Measurements from ENCODE around the gene AKAP8.

Gene AKAP8

GRCh38 chr19:15424121-15424520, 44.5 kb upstream of the AKAP8 start:
- TF ChIP-seq CTCF (conservative IDR thresholded peaks at IDR 0.05; ENCODE audit: low read depth, low read length), result no peak
- DNase-seq (ENCODE audit: low read depth), result no peak
- H3K4me3 ChIP-seq (ENCODE audit: low read depth, low read length), result no peak overlapping the region

- TF ChIP-seq CTCF (conservative IDR thresholded peaks at IDR 0.05; ENCODE audit: low read depth, low read length), result no peak
These were observed 43.5 kb upstream of the AKAP8 start for GRCh38 chr19:15423130-15423529.

DNA sequence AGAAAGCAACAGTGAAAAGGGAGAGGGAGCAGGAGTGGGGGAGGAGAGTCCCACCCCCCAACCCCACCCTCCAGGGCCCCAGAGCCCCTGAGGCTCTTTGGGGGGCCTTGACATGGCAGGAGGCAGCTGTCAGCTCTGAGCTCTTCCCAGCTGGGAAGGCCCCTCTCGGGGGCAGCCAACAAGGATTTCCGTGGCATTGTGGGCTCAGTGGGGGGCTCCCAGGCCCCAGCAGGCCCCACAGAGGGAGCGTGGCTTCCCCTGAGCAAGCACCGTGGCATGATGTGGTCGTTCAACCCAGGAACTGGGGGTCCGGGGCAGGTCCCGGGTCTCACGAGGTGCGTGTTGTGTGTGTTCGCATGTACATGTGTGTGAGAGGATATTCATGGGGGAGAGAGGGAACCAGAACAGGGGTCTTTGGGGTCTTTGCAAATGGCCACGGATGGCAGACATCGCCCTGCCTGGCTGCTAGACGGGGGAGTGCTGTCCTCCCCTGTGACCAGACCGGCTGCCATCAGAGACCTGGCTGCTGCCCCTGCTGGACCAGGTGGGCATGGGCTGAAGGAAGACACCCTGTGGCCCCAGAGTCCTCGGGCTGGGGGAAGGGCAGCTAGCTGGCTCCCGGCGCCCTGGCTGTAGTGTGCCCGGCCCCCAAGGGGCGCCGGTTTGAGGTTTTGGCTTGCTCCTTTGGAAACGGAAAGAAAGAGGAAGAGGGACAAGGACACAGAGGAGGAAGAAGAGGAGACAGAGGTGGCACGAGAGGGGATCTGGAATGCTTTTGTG, 42.9 kb upstream of the AKAP8 start:
- no peak for DNase-seq (ENCODE audit: low read depth)
- H3K4me3 ChIP-seq (ENCODE audit: low read depth, low read length), result no peak overlapping the region
- TF ChIP-seq CTCF (conservative IDR thresholded peaks at IDR 0.05; ENCODE audit: low read depth, low read length), result no peak

More at GRCh38 chr19:15423130-15423529, 43.5 kb upstream of the AKAP8 start:
- no peak overlapping the region for H3K4me3 ChIP-seq (ENCODE audit: low read depth, low read length)
- DNase-seq (ENCODE audit: low read depth), result no peak

- no peak for DNase-seq (ENCODE audit: low read depth)
- TF ChIP-seq CTCF (conservative IDR thresholded peaks at IDR 0.05; ENCODE audit: low read depth, low read length), result no peak
- no peak overlapping the region for H3K4me3 ChIP-seq (ENCODE audit: low read depth, low read length)
These were observed 42.2 kb upstream of the AKAP8 start for GRCh38 chr19:15421721-15422260.

GRCh38 chr19:15421136-15421695, 41.6 kb upstream of the AKAP8 start:
- TF ChIP-seq CTCF (conservative IDR thresholded peaks at IDR 0.05; ENCODE audit: low read depth, low read length), result no peak
- H3K4me3 ChIP-seq (ENCODE audit: low read depth, low read length), result no peak overlapping the region
- no peak for DNase-seq (ENCODE audit: low read depth)

- no peak for TF ChIP-seq CTCF (conservative IDR thresholded peaks at IDR 0.05; ENCODE audit: low read depth, low read length)
- H3K4me3 ChIP-seq (ENCODE audit: low read depth, low read length), result peak overlapping the region; percentile 61
- no peak for DNase-seq (ENCODE audit: low read depth)
These were observed 39.9 kb upstream of the AKAP8 start for GRCh38 chr19:15419413-15420025.

Measured in choroid plexus epithelial cell (primary cell).